Glutamatergic neuron (in vitro differentiated cells): ENCODE measurements around the gene RHBDF2. TPM values are rescaled to one million over a fixed set of nuclear protein-coding genes. Genes with fewer than 3 reads are reported as not detected.

Source experiments
- DNase-seq: peaks from one replicate; pipeline ENCODE4 v3.0.0; 2022
- H3K27ac Mint-ChIP-seq: one replicate; pipeline ENCODE4 v1.8.0; 2020; ENCODE audit warnings: mild to moderate bottlenecking, mixed read lengths, inconsistent platforms; ENCODE audit not compliant: unreplicated experiment
- H3K27me3 Mint-ChIP-seq: one replicate; pipeline ENCODE4 v1.8.0; 2020; ENCODE audit warnings: mild to moderate bottlenecking, moderate library complexity, mixed read lengths, inconsistent platforms; ENCODE audit not compliant: unreplicated experiment
- H3K36me3 Mint-ChIP-seq: one replicate; pipeline ENCODE4 v1.8.0; 2020; ENCODE audit warnings: mild to moderate bottlenecking, mixed read lengths, inconsistent platforms; ENCODE audit not compliant: unreplicated experiment
- H3K4me1 Mint-ChIP-seq: one replicate; pipeline ENCODE4 v1.8.0; 2020; ENCODE audit warnings: mild to moderate bottlenecking, low read depth, mixed read lengths, inconsistent platforms; ENCODE audit not compliant: unreplicated experiment
- H3K4me3 Mint-ChIP-seq: one replicate; pipeline ENCODE4 v1.8.0; 2020; ENCODE audit warnings: mild to moderate bottlenecking, mixed read lengths, inconsistent platforms; ENCODE audit not compliant: unreplicated experiment
- H3K9me3 Mint-ChIP-seq: one replicate; pipeline ENCODE4 v1.8.0; 2020; ENCODE audit warnings: mild to moderate bottlenecking, moderate library complexity, mixed read lengths, inconsistent platforms; ENCODE audit not compliant: unreplicated experiment
- CTCF ChIP-seq: fragments of 200-600 bp; sonication (generic); IDR thresholded peaks from one replicate; pipeline ENCODE4 v1.5.0; 2021; ENCODE audit not compliant: partially characterized antibody, unreplicated experiment
- total RNA-seq: library from RNA; stranded (reverse); fragmentation: NEBNext Ultra II Directional; extraction: Animal tissue kit (Norgen Biotek cat#: 25700); gene quantifications from one replicate; pipeline ENCODE4 v1.2.1, GENCODE V29; 2021; ENCODE audit not compliant: unreplicated experiment

The RHBDF2 gene
- total RNA-seq, 1 donor from 2014 or later = 1.9 TPM

GRCh38 chr17:76493505-76494167, 7.6 kb downstream of the RHBDF2 start:
- H3K4me3 Mint-ChIP-seq = no peak overlapping the region
- H3K4me1 Mint-ChIP-seq = peaks cover 18% of the 10 kb centered on the region
- peaks cover 2% of the 10 kb centered on the region for H3K9me3 Mint-ChIP-seq
- H3K27ac Mint-ChIP-seq = no peak overlapping the region
- TF ChIP-seq CTCF = no peak
- DNase-seq = no peak
- no peaks in the 10 kb centered on the region for H3K36me3 Mint-ChIP-seq
- H3K27me3 Mint-ChIP-seq = peaks cover 5% of the 10 kb centered on the region

- Mint-ChIP-seq H3K27me3 (peaks cover 2% of the 10 kb centered on the region), H3K9me3 (no peaks in the 10 kb centered on the region), H3K27ac (no peak overlapping the region), H3K4me1 (peaks cover 12% of the 10 kb centered on the region), H3K36me3 (no peaks in the 10 kb centered on the region), H3K4me3 (no peak overlapping the region)
- DNase-seq = no peak
- no peak for TF ChIP-seq CTCF
Measured at GRCh38 chr17:76492989-76493501, 8.2 kb downstream of the RHBDF2 start.

GRCh38 chr17:76492123-76492988, 8.9 kb downstream of the RHBDF2 start:
- no peak for DNase-seq
- Mint-ChIP-seq H3K4me1 (peaks cover 9% of the 10 kb centered on the region), H3K4me3 (peak overlapping the region; percentile 55), H3K36me3 (no peaks in the 10 kb centered on the region), H3K27ac (no peak overlapping the region), H3K27me3 (peaks cover 2% of the 10 kb centered on the region), H3K9me3 (no peaks in the 10 kb centered on the region)
- TF ChIP-seq CTCF = no peak

GRCh38 chr17:76491271-76492122, 9.7 kb downstream of the RHBDF2 start:
- peaks cover 2% of the 10 kb centered on the region for H3K27me3 Mint-ChIP-seq
- no peak overlapping the region for H3K4me3 Mint-ChIP-seq
- no peaks in the 10 kb centered on the region for H3K36me3 Mint-ChIP-seq
- TF ChIP-seq CTCF = no peak
- no peaks in the 10 kb centered on the region for H3K9me3 Mint-ChIP-seq
- H3K27ac Mint-ChIP-seq = no peak overlapping the region
- no peak for DNase-seq
- H3K4me1 Mint-ChIP-seq = peaks cover 9% of the 10 kb centered on the region
